ENCODE results near the gene BGLAP. TPM values are rescaled to one million over a fixed set of nuclear protein-coding genes. Genes with fewer than 3 reads are reported as not detected.
A peak's percentile ranks its signal among the peaks of the same experiment; 100 is the strongest.

The BGLAP gene
- total and polyA plus RNA-seq, 2 of the 13 experiments (the other 11 are each of a cell fraction or from before 2014, with no cell fraction given), result 0.62 to 1.6 TPM

GRCh38 chr1:156193488-156194299, 48.3 kb upstream of the BGLAP start, which contains the start of gene SLC25A44 (continued):
- TF ChIP-seq ZFY (CRISPR knock-in tag; IDR thresholded peaks at IDR 0.05), result peak; percentile 43
- TF ChIP-seq ZSCAN21 (CRISPR knock-in tag; IDR thresholded peaks at IDR 0.05; ENCODE audit: borderline replicate concordance), result 0 out of 2 replicates have a peak, but pooled peaks have one; percentile 30
- TF ChIP-seq SOX5 (CRISPR knock-in tag; IDR thresholded peaks at IDR 0.05; ENCODE audit: borderline replicate concordance), result peak; percentile 51; the same call in 1 of the 2 replicates
- no peak for TF ChIP-seq RFX5 (IDR thresholded peaks at IDR 0.05; ENCODE audit: low read depth, low read length)
- peak; percentile 50; the same call in 1 of the 2 replicates for TF ChIP-seq KDM5B (CRISPR knock-in tag; IDR thresholded peaks at IDR 0.05; ENCODE audit: borderline replicate concordance)
- no peak for TF ChIP-seq MZF1 (CRISPR knock-in tag; IDR thresholded peaks at IDR 0.05; ENCODE audit: borderline replicate concordance)
- TF ChIP-seq ZFX (CRISPR knock-in tag; IDR thresholded peaks at IDR 0.05; ENCODE audit: low read depth), result peak; percentile 74; the same call in 1 of the 2 replicates
- TF ChIP-seq CTCF (CRISPR knock-in tag; IDR thresholded peaks at IDR 0.05), result peak; percentile 73
- TF ChIP-seq HOXA3 (CRISPR knock-in tag; IDR thresholded peaks at IDR 0.05), result peak; percentile 98
- peak; percentile 28; the same call in 1 of the 2 replicates for TF ChIP-seq PATZ1 (CRISPR knock-in tag; IDR thresholded peaks at IDR 0.05)
- TF ChIP-seq KAT7 (CRISPR knock-in tag; IDR thresholded peaks at IDR 0.05; ENCODE audit: borderline replicate concordance), result 0 out of 2 replicates have a peak, but pooled peaks have one; percentile 50
- peak; percentile 85 for TF ChIP-seq ZMYM4 (CRISPR knock-in tag; IDR thresholded peaks at IDR 0.05)
- peak; percentile 64; the same call in 1 of the 2 replicates for TF ChIP-seq PHF21A (CRISPR knock-in tag; IDR thresholded peaks at IDR 0.05)
- no peak for TF ChIP-seq ZNF3 (CRISPR knock-in tag; IDR thresholded peaks at IDR 0.05)
- TF ChIP-seq CCAR2 (optimal IDR thresholded peaks at IDR 0.05; ENCODE audit: low read depth, low read length), result no peak
- peak; percentile 33; the same call in 1 of the 2 replicates for TF ChIP-seq PAXIP1 (CRISPR knock-in tag; conservative IDR thresholded peaks at IDR 0.05)
- TF ChIP-seq ZBTB20 (CRISPR knock-in tag; IDR thresholded peaks at IDR 0.05; ENCODE audit: borderline replicate concordance, low read depth), result no peak
- TF ChIP-seq SIN3B (IDR thresholded peaks at IDR 0.05; ENCODE audit: low read length), result peak; percentile 57
- peak; percentile 31; the same call in 1 of the 2 replicates for TF ChIP-seq RAD21 (CRISPR knock-in tag; IDR thresholded peaks at IDR 0.05)
- TF ChIP-seq POLR2A (IDR thresholded peaks at IDR 0.05; ENCODE audit: insufficient read depth in 1 of 2, low read depth in 2 of 2, low read length in 2 of 2), result peak; percentile 64 to 68
- TF ChIP-seq POLR2G (IDR thresholded peaks at IDR 0.05; ENCODE audit: low read depth, low read length), result peak; percentile 80

Data from HepG2 (cell line).